HG03521 (cell line): ENCODE results near the gene TENM3.

Experiments
- ATAC-seq: cut with Tn5 transposase; IDR thresholded peaks from one replicate; pipeline ENCODE4 v1.9.1; 2021; ENCODE audit warnings: mild to moderate bottlenecking, moderate library complexity; ENCODE audit not compliant: unreplicated experiment

Gene TENM3

GRCh38 chr4:182325397-182325796 is 82.2 kb downstream of the TENM3 start:
- no peak for ATAC-seq

GRCh38 chr4:182325848-182326255 is 82.7 kb downstream of the TENM3 start:
- no peak for ATAC-seq

GRCh38 chr4:182328505-182328904 is 85.3 kb downstream of the TENM3 start:
- no peak for ATAC-seq

GRCh38 chr4:182337366-182337765 is 94.2 kb downstream of the TENM3 start:
- ATAC-seq, result no peak

GRCh38 chr4:182338063-182338462 is 94.9 kb downstream of the TENM3 start:
- no peak for ATAC-seq

GRCh38 chr4:182338746-182339145 is 95.5 kb downstream of the TENM3 start:
- no peak for ATAC-seq

GRCh38 chr4:182339221-182339641 is 96.0 kb downstream of the TENM3 start:
- ATAC-seq, result no peak

GRCh38 chr4:182343453-182343852 is 100.3 kb downstream of the TENM3 start:
- no peak for ATAC-seq

- no peak for ATAC-seq
Observed at GRCh38 chr4:182344968-182345367, 101.8 kb downstream of the TENM3 start.

- no peak for ATAC-seq
Observed at GRCh38 chr4:182346250-182346649, 103.0 kb downstream of the TENM3 start.

GRCh38 chr4:182346675-182347375 is 103.6 kb downstream of the TENM3 start:
- ATAC-seq, result no peak

- ATAC-seq, result no peak
Observed at GRCh38 chr4:182348779-182349326, 105.7 kb downstream of the TENM3 start.

- ATAC-seq, result no peak
Observed at GRCh38 chr4:182350041-182350440, 106.8 kb downstream of the TENM3 start.

- no peak for ATAC-seq
Observed at GRCh38 chr4:182351485-182351884, 108.3 kb downstream of the TENM3 start.

- ATAC-seq, result no peak
Observed at GRCh38 chr4:182354106-182354505, 110.9 kb downstream of the TENM3 start.

- no peak for ATAC-seq
Observed at GRCh38 chr4:182354867-182355266, 111.7 kb downstream of the TENM3 start.

GRCh38 chr4:182367153-182367552 is 124.0 kb downstream of the TENM3 start:
- ATAC-seq, result no peak

GRCh38 chr4:182369211-182369610 is 126.0 kb downstream of the TENM3 start:
- no peak for ATAC-seq

- no peak for ATAC-seq
Observed at GRCh38 chr4:182370491-182370890, 127.3 kb downstream of the TENM3 start.

GRCh38 chr4:182380771-182381181 is 137.6 kb downstream of the TENM3 start:
- ATAC-seq, result no peak

GRCh38 chr4:182382941-182383340 is 139.7 kb downstream of the TENM3 start:
- ATAC-seq, result no peak

GRCh38 chr4:182384631-182385091 is 141.5 kb downstream of the TENM3 start:
- no peak for ATAC-seq

GRCh38 chr4:182385897-182386296 is 142.7 kb downstream of the TENM3 start:
- ATAC-seq, result no peak
